Peyer's patch (tissue), 4 donors: ENCODE results near the gene SLC13A3.

Experiments used
- CTCF ChIP-seq, 6 experiments: fragments of 450-650 bp in 4 of 6; fragments of 200-600 bp in 2 of 6; sonication (generic) in 1 of 6; IDR thresholded peaks; one replicate each; pipeline ENCODE4 v1.5.1; 2017 to 2019; ENCODE audit warnings: antibody characterized with exemption in 6 of 6, mild to moderate bottlenecking in 3 of 6, moderate library complexity in 1 of 6
- POLR2A ChIP-seq, 2 donors: fragments of 450-650 bp; IDR thresholded peaks; one replicate each; pipeline ENCODE4 v1.5.1; 2017; ENCODE audit warnings: antibody characterized with exemption in 2 of 2, mild to moderate bottlenecking in 2 of 2, moderate library complexity in 2 of 2

DNA sequence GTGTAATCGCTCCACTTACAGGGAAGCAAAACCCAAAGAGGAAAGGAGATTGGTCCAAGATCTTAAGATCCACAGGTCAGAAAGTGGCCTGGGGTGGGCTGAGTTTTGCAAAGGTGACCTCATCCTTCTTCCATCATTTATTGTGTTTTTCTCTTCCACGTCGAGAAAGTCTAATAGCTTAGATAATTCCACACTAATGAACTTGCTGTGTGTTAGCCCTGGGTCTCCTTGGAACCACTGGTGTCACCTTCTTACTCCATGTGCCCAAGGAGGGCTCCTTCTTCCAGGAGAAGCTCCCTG lies 1.7 kb downstream of the SLC13A3 start:
- TF ChIP-seq POLR2A (IDR thresholded peaks at IDR 0.05) (no peak), CTCF (IDR thresholded peaks at IDR 0.05) (no peak)
